ENCODE measurements around the gene LSR. TPM values are rescaled to one million over a fixed set of nuclear protein-coding genes. Genes with fewer than 3 reads are reported as not detected.

LSR gene
- total and polyA plus RNA-seq, 2 donors (not counting 1 experiment from before 2014, with no cell fraction given), result 37.2 to 45.3 TPM

DNA sequence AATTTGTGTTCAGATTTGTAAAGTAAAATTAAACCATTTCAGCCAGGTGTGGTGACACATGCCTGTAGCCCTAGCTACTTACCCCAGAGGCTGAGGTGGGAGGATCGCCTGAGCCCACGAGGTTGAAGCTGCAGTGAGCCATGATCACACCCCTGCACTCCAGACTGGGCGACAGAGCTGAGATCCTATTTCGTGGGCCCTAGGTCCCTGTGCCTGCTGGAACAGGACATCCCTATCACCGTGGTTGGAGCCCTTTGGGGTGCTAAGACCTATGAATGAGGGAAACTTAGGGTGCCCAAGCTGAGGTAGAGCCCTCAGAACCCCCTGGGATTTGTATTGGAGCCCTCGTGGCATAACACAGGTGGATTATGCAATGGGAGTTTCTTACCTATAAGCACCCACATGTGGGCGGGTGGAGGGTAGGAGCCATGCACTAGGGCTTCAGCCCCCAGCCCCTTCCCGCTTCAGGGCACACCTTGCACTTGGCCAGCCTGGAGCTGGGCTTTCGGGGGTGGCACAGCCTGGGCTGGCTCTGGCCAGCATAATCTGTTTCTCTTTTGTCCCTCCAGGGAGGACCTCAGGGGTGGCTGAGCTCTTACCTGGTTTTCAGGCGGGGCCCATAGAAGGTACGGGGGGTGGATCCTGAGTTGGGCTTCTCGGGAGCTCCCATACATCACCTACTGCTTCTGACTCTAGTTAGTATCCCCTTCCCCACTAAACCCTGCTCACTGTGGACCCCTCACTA lies 12.7 kb downstream of the LSR start:
- H3K27me3 ChIP-seq (replicated peaks in 1 of 4; ENCODE audit: control extremely low read depth in 1 of 4, control insufficient read depth in 3 of 4, insufficient read depth in 4 of 4, low read length in 3 of 4), result no peaks in the 10 kb centered on the region
- H2AFZ ChIP-seq (ENCODE audit: insufficient read depth, low read depth, low read length, poor library complexity, severe bottlenecking), result no peak overlapping the region
- WGBS (ENCODE audit: insufficient coverage), result 90% methylated on average over 9 of the region's 12 CpGs
- peaks cover 0 to 6% of the 10 kb centered on the region in 2 experiments for H3K36me3 ChIP-seq (replicated peaks in 1 of 2; ENCODE audit: control extremely low read depth in 1 of 2, control insufficient read depth in 1 of 2, extremely low read depth in 1 of 2, insufficient read depth in 2 of 2, low read length in 1 of 2)
- H3K9ac ChIP-seq (ENCODE audit: low read length), result no peak overlapping the region
- peaks cover 15 to 27% of the 10 kb centered on the region in 2 donors for H3K4me1 ChIP-seq (ENCODE audit: control insufficient read depth in 2 of 2, insufficient read depth in 2 of 2, low read length in 2 of 2)
- H3K4me3 ChIP-seq (ENCODE audit: control extremely low read depth in 1 of 5, extremely low read depth in 1 of 5, insufficient read depth in 1 of 5, low read depth in 2 of 5, low read length in 4 of 5), result no peak overlapping the region
- TF ChIP-seq, protein P1, sequence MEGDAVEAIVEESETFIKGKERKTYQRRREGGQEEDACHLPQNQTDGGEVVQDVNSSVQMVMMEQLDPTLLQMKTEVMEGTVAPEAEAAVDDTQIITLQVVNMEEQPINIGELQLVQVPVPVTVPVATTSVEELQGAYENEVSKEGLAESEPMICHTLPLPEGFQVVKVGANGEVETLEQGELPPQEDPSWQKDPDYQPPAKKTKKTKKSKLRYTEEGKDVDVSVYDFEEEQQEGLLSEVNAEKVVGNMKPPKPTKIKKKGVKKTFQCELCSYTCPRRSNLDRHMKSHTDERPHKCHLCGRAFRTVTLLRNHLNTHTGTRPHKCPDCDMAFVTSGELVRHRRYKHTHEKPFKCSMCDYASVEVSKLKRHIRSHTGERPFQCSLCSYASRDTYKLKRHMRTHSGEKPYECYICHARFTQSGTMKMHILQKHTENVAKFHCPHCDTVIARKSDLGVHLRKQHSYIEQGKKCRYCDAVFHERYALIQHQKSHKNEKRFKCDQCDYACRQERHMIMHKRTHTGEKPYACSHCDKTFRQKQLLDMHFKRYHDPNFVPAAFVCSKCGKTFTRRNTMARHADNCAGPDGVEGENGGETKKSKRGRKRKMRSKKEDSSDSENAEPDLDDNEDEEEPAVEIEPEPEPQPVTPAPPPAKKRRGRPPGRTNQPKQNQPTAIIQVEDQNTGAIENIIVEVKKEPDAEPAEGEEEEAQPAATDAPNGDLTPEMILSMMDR (IDR thresholded peaks at IDR 0.05), result no peak
- no peak for TF ChIP-seq EZH2 (IDR thresholded peaks at IDR 0.05; ENCODE audit: borderline replicate concordance, insufficient read depth, low read depth, low read length, poor library complexity, severe bottlenecking)
- POLR2A ChIA-PET, result no interaction called here
- no peak for ATAC-seq (ENCODE audit: low read depth)
- CTCF ChIA-PET, result interaction anchor here (1.0 kb wide), 1 partner anchor 208 kb away, joined by 4 read pairs; no protein-coding TSS in a partner anchor
- no peaks in the 10 kb centered on the region for H3K79me2 ChIP-seq (ENCODE audit: control insufficient read depth, insufficient read depth, low read length)
- Mint-ChIP-seq H3K9me3 (ENCODE audit: insufficient read depth) (no peaks in the 10 kb centered on the region), H3K27me3 (no peaks in the 10 kb centered on the region), H3K4me3 (no peak overlapping the region), H3K27ac (no peak overlapping the region), H3K4me1 (peaks cover 35% of the 10 kb centered on the region)
- H4K20me1 ChIP-seq (ENCODE audit: control insufficient read depth, insufficient read depth, low read length, poor library complexity, severe bottlenecking), result peaks cover 4% of the 10 kb centered on the region
- H3K9me3 ChIP-seq (ENCODE audit: control extremely low read depth in 1 of 3, control insufficient read depth in 2 of 3, insufficient read depth in 1 of 3, low read length in 2 of 3), result no peaks in the 10 kb centered on the region
- no peak for DNase-seq
- H3K4me2 ChIP-seq (replicated peaks; ENCODE audit: low read depth, low read length, poor library complexity, severe bottlenecking), result no peak overlapping the region
- intact Hi-C loops (cut with micrococcal nuclease), result no loop called here
- no peak overlapping the region for H3K27ac ChIP-seq (ENCODE audit: low read length in 2 of 2)

DNA sequence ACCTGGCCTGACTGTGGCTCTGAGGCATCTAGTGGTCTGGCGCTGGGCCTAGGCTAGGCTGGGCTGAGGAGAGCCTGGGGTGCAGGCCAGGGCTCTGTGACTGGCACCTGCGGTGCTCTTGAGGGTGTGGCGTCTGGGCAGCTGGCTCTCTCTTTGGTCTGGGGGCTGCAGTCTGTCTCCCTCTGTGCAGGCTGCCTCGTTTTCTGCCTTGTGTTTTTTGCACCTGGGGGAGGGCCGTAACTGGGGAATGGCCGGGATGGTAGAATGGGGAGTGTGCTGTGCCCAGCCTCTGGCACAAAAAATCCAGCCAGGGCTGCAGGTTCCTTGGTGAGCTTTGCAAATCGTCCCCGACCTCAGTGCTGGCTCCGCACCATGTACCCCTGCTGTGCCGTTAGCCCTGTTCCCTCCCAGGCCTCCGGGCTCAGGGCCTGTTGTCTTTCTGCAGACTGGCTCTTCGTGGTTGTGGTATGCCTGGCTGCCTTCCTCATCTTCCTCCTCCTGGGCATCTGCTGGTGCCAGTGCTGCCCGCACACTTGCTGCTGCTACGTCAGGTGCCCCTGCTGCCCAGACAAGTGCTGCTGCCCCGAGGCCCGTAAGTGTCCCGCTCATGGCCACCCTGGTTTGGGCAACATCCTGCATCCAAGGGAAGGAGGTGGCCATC lies 13.4 kb downstream of the LSR start:
- H3K4me2 ChIP-seq (replicated peaks; ENCODE audit: low read depth, low read length, poor library complexity, severe bottlenecking), result no peak overlapping the region
- POLR2A ChIA-PET, result interaction anchor here (1.4 kb wide), 1 partner anchor 11 kb away, joined by 5 read pairs; no protein-coding TSS in a partner anchor
- H3K4me1 ChIP-seq (ENCODE audit: control insufficient read depth in 2 of 2, insufficient read depth in 2 of 2, low read length in 2 of 2), result peaks cover 22 to 33% of the 10 kb centered on the region in 2 donors
- no peak overlapping the region for H3K4me3 Mint-ChIP-seq
- ATAC-seq (ENCODE audit: low read depth) (no peak), DNase-seq (peak; percentile 9)
- peaks cover 11% of the 10 kb centered on the region for H4K20me1 ChIP-seq (ENCODE audit: control insufficient read depth, insufficient read depth, low read length, poor library complexity, severe bottlenecking)
- WGBS (ENCODE audit: insufficient coverage), result 78% methylated on average over 17 of the region's 17 CpGs
- CTCF ChIA-PET, result interaction anchor here (1.0 kb wide), 1 partner anchor 207 kb away, joined by 4 read pairs; no protein-coding TSS in a partner anchor
- H3K4me3 ChIP-seq (ENCODE audit: control extremely low read depth in 1 of 5, extremely low read depth in 1 of 5, insufficient read depth in 1 of 5, low read depth in 2 of 5, low read length in 4 of 5), result no peak overlapping the region
- no peaks in the 10 kb centered on the region for H3K27me3 Mint-ChIP-seq
- H3K27ac ChIP-seq (ENCODE audit: low read length in 2 of 2), result no peak overlapping the region
- H3K9me3 ChIP-seq (ENCODE audit: control extremely low read depth in 1 of 3, control insufficient read depth in 2 of 3, insufficient read depth in 1 of 3, low read length in 2 of 3), result no peaks in the 10 kb centered on the region
- no peak overlapping the region for H2AFZ ChIP-seq (ENCODE audit: insufficient read depth, low read depth, low read length, poor library complexity, severe bottlenecking)
- peaks cover 7% of the 10 kb centered on the region for H3K79me2 ChIP-seq (ENCODE audit: control insufficient read depth, insufficient read depth, low read length)
- H3K4me1 Mint-ChIP-seq, result peaks cover 38% of the 10 kb centered on the region
- H3K36me3 ChIP-seq (replicated peaks in 1 of 2; ENCODE audit: control extremely low read depth in 1 of 2, control insufficient read depth in 1 of 2, extremely low read depth in 1 of 2, insufficient read depth in 2 of 2, low read length in 1 of 2), result peaks cover 0 to 6% of the 10 kb centered on the region in 2 experiments
- intact Hi-C loops (cut with micrococcal nuclease), result no loop called here
- no peaks in the 10 kb centered on the region for H3K27me3 ChIP-seq (replicated peaks in 1 of 4; ENCODE audit: control extremely low read depth in 1 of 4, control insufficient read depth in 3 of 4, insufficient read depth in 4 of 4, low read length in 3 of 4)
- no peaks in the 10 kb centered on the region for H3K9me3 Mint-ChIP-seq (ENCODE audit: insufficient read depth)
- H3K27ac Mint-ChIP-seq, result peak overlapping the region; percentile 59
- TF ChIP-seq EZH2 (IDR thresholded peaks at IDR 0.05; ENCODE audit: borderline replicate concordance, insufficient read depth, low read depth, low read length, poor library complexity, severe bottlenecking), result no peak
- H3K9ac ChIP-seq (ENCODE audit: low read length), result no peak overlapping the region
